HEK293 (cell line): Measurements from ENCODE around the gene PSMD2.

Experiments used
- CTCF ChIA-PET: fragments of 350-600 bp; formaldehyde crosslinking; extraction: SDS; loops from one replicate; lab custom pipeline; 2021; ENCODE audit warnings: antibody characterized with exemption; lab: Yijun Ruan, JAX
- POLR2A ChIA-PET: fragments of 300-600 bp; formaldehyde crosslinking; extraction: SDS; loops from one replicate; lab custom pipeline; 2020; ENCODE audit warnings: antibody characterized with exemption, inconsistent platforms; lab: Yijun Ruan, JAX
- H3K27ac ChIP-seq: fragments of 200-500 bp; sonication (Bioruptor generic); 2 replicates; pipeline ENCODE4 v1.5.1; 2014; ENCODE audit warnings: low read depth, low read length, control low read depth, inconsistent platforms; ENCODE audit errors: extremely low read depth
- H3K36me3 ChIP-seq, 2 experiments: fragments of 200-500 bp in 1 of 2; sonication (Bioruptor generic) in 1 of 2; 1 replicate in 1 of 2; 2 replicates in 1 of 2; pipeline ENCODE4 v1.5.1; 2014 to 2017; ENCODE audit warnings: inconsistent platforms in 2 of 2, low read length in 2 of 2; ENCODE audit not compliant: control insufficient read depth in 2 of 2, insufficient read depth in 1 of 2
- H3K4me1 ChIP-seq: fragments of 200-500 bp; sonication (Bioruptor generic); 2 replicates; pipeline ENCODE4 v1.5.1; 2014; ENCODE audit warnings: mild to moderate bottlenecking, low read length, inconsistent platforms; ENCODE audit not compliant: control insufficient read depth, insufficient read depth
- H3K4me3 ChIP-seq: 2 replicates; pipeline ENCODE4 v1.5.1; 2011; ENCODE audit warnings: low read depth, mild to moderate bottlenecking, control low read depth, low read length, moderate library complexity
- H3K9me3 ChIP-seq: fragments of 200-500 bp; sonication (Bioruptor generic); 2 replicates; pipeline ENCODE4 v1.5.1; 2014; ENCODE audit warnings: low read depth, low read length, inconsistent platforms; ENCODE audit not compliant: control insufficient read depth, insufficient read depth
- KLF17 ChIP-seq: fragments of 450-650 bp; formaldehyde crosslinking; IDR thresholded peaks from 2 replicates; pipeline ENCODE4 v1.5.1; 2016; ENCODE audit warnings: missing biosample characterization, missing genetic modification characterization
- MYNN ChIP-seq: fragments of 450-650 bp; formaldehyde crosslinking; IDR thresholded peaks from 2 replicates; pipeline ENCODE4 v1.5.1; 2016; ENCODE audit warnings: missing biosample characterization, missing genetic modification characterization, borderline replicate concordance
- OSR2 ChIP-seq: fragments of 450-650 bp; formaldehyde crosslinking; IDR thresholded peaks from 2 replicates; pipeline ENCODE4 v1.5.1; 2016; ENCODE audit warnings: missing biosample characterization, missing genetic modification characterization
- OVOL3 ChIP-seq: fragments of 450-650 bp; formaldehyde crosslinking; IDR thresholded peaks from 2 replicates; pipeline ENCODE4 v1.5.1; 2016; ENCODE audit warnings: missing biosample characterization, missing genetic modification characterization
- PRDM2 ChIP-seq: fragments of 450-650 bp; formaldehyde crosslinking; IDR thresholded peaks from 2 replicates; pipeline ENCODE4 v1.5.1; 2016; ENCODE audit warnings: missing biosample characterization, missing genetic modification characterization, borderline replicate concordance
- RBAK ChIP-seq: fragments of 450-650 bp; formaldehyde crosslinking; IDR thresholded peaks from 2 replicates; pipeline ENCODE4 v1.5.1; 2016; ENCODE audit warnings: missing biosample characterization, missing genetic modification characterization
- REPIN1 ChIP-seq: fragments of 450-650 bp; formaldehyde crosslinking; IDR thresholded peaks from 2 replicates; pipeline ENCODE4 v1.5.1; 2017; ENCODE audit warnings: missing biosample characterization, missing genetic modification characterization, low read depth
- ZEB2 ChIP-seq: fragments of 450-650 bp; formaldehyde crosslinking; IDR thresholded peaks from 2 replicates; pipeline ENCODE4 v1.5.1; 2016; ENCODE audit warnings: missing biosample characterization, missing genetic modification characterization
- ZNF112 ChIP-seq: fragments of 450-650 bp; formaldehyde crosslinking; IDR thresholded peaks from 2 replicates; pipeline ENCODE4 v1.5.0; 2017; ENCODE audit warnings: missing biosample characterization, missing genetic modification characterization
- ZNF18 ChIP-seq: fragments of 450-650 bp; formaldehyde crosslinking; IDR thresholded peaks from 2 replicates; pipeline ENCODE4 v1.5.1; 2016; ENCODE audit warnings: missing biosample characterization, missing genetic modification characterization
- ZNF2 ChIP-seq: fragments of 450-650 bp; formaldehyde crosslinking; IDR thresholded peaks from 2 replicates; pipeline ENCODE4 v1.5.1; 2016; ENCODE audit warnings: missing biosample characterization, missing genetic modification characterization
- ZNF223 ChIP-seq: fragments of 450-650 bp; formaldehyde crosslinking; IDR thresholded peaks from 2 replicates; pipeline ENCODE4 v1.5.1; 2016; ENCODE audit warnings: missing biosample characterization, missing genetic modification characterization
- ZNF341 ChIP-seq: fragments of 450-650 bp; formaldehyde crosslinking; IDR thresholded peaks from 2 replicates; pipeline ENCODE4; 2016; ENCODE audit warnings: low read depth, missing biosample characterization, missing genetic modification characterization
- ZNF473 ChIP-seq: fragments of 450-650 bp; formaldehyde crosslinking; IDR thresholded peaks from 2 replicates; pipeline ENCODE4 v1.5.1; 2017; ENCODE audit warnings: missing biosample characterization, missing genetic modification characterization
- ZNF513 ChIP-seq: fragments of 450-650 bp; IDR thresholded peaks from 2 replicates; pipeline ENCODE4 v1.5.1; 2018; ENCODE audit warnings: missing biosample characterization, missing genetic modification characterization
- ZNF529 ChIP-seq: fragments of 450-650 bp; formaldehyde crosslinking; IDR thresholded peaks from 2 replicates; pipeline ENCODE4 v1.5.1; 2017; ENCODE audit warnings: missing genetic modification characterization, missing biosample characterization; ENCODE audit not compliant: insufficient replicate concordance
- ZNF621 ChIP-seq: fragments of 450-650 bp; formaldehyde crosslinking; IDR thresholded peaks from 2 replicates; pipeline ENCODE4 v1.5.1; 2017; ENCODE audit warnings: missing biosample characterization, missing genetic modification characterization
- ZNF624 ChIP-seq: fragments of 450-650 bp; formaldehyde crosslinking; IDR thresholded peaks from 2 replicates; pipeline ENCODE4 v1.5.1; 2017; ENCODE audit warnings: missing biosample characterization, missing genetic modification characterization
- ZNF704 ChIP-seq: fragments of 450-650 bp; formaldehyde crosslinking; IDR thresholded peaks from 2 replicates; pipeline ENCODE4 v1.5.1; 2016; ENCODE audit warnings: missing biosample characterization, missing genetic modification characterization
- ZNF837 ChIP-seq: fragments of 450-650 bp; formaldehyde crosslinking; IDR thresholded peaks from 2 replicates; pipeline ENCODE4 v1.5.1; 2016; ENCODE audit warnings: missing biosample characterization, missing genetic modification characterization

Gene PSMD2

GRCh38 chr3:184282941-184283340 is 16.1 kb upstream of the PSMD2 start:
- CTCF ChIA-PET = interaction anchor here (0.6 kb wide), 1 partner anchor 208 kb away, joined by 3 read pairs; no protein-coding TSS in a partner anchor
- no peaks in the 10 kb centered on the region for H3K9me3 ChIP-seq
- POLR2A ChIA-PET = interaction anchor here (0.7 kb wide), 1 partner anchor 9 kb away, joined by 5 read pairs; no protein-coding TSS in a partner anchor
- no peak overlapping the region for H3K27ac ChIP-seq
- TF ChIP-seq ZNF223 = no peak
- TF ChIP-seq KLF17 (tag by site-specific recombination) = no peak
- TF ChIP-seq RBAK (tag by site-specific recombination) = no peak
- TF ChIP-seq ZNF341 (tag by site-specific recombination) = no peak
- no peak for TF ChIP-seq ZEB2
- TF ChIP-seq ZNF529 (tag by site-specific recombination) = no peak
- no peak for TF ChIP-seq ZNF2
- TF ChIP-seq REPIN1 = no peak
- no peak for TF ChIP-seq ZNF621 (tag by site-specific recombination)
- TF ChIP-seq ZNF624 (tag by site-specific recombination) = no peak
- no peak for TF ChIP-seq OSR2 (tag by site-specific recombination)
- TF ChIP-seq MYNN (tag by site-specific recombination) = no peak
- no peak for TF ChIP-seq ZNF18 (tag by site-specific recombination)
- no peak for TF ChIP-seq ZNF473 (tag by site-specific recombination)
- TF ChIP-seq ZNF704 (tag by site-specific recombination) = no peak
- TF ChIP-seq OVOL3 (tag by site-specific recombination) = no peak
- no peak for TF ChIP-seq ZNF837
- TF ChIP-seq ZNF112 (tag by site-specific recombination) = no peak
- no peak for TF ChIP-seq ZNF513 (tag by site-specific recombination)
- TF ChIP-seq PRDM2 (tag by site-specific recombination) = no peak
- H3K36me3 ChIP-seq = no peaks in the 10 kb centered on the region
- H3K4me3 ChIP-seq = no peak overlapping the region
- no peaks in the 10 kb centered on the region for H3K4me1 ChIP-seq
